ENCODE results near the gene CNOT3. TPM values are rescaled to one million over a fixed set of nuclear protein-coding genes. Genes with fewer than 3 reads are reported as not detected.
A peak's percentile ranks its signal among the peaks of the same experiment; 100 is the strongest.

The CNOT3 gene
- total and polyA plus RNA-seq, 5 experiments from 2014 or later: 6.6 to 71.4 (median 14.5) TPM

DNA sequence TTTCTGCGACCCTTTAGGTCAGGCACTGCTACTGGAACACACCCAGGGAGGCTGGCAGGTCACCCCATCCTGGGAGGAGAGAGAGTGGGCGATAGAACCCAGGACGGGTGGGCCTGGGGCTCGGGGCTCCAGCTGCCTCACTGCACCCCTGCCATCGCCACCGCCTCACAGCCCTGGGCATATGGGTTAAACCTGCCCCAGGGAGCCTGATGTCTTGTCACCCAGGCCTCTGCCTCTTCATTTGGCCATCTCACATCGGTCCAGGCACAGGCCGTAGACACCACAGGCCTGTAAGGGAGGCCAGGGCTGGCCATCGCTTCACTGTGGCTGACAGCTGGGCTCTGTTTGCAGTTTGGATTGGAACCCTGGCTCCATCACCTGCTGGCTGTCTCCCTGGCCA is 11.8 kb upstream of the CNOT3 start:
- H3K27ac Mint-ChIP-seq: peak overlapping the region in 1 of 10 donors; percentile 29
- ATAC-seq: no peak
- peaks cover 0 to 64% (median 5%) of the 10 kb centered on the region in 3 donors for H3K36me3 Mint-ChIP-seq
- POLR2A ChIA-PET: interaction anchor here (1.4 to 2.2 kb wide), 2 partner anchors 11 kb away, joined by 5 to 6 read pairs; partner anchors contain the start of gene CNOT3
- DNase-seq: no peak
- H3K27me3 Mint-ChIP-seq: no peaks in the 10 kb centered on the region
- H3K9me3 Mint-ChIP-seq: no peaks in the 10 kb centered on the region
- no peak overlapping the region for H3K4me3 Mint-ChIP-seq
- H3K4me1 Mint-ChIP-seq: peaks cover 0 to 2% (median under 1%) of the 10 kb centered on the region in 4 donors

- peaks cover 0 to 56% (median 7%) of the 10 kb centered on the region in 3 donors for H3K36me3 Mint-ChIP-seq
- POLR2A ChIA-PET: no interaction called here
Measured at GRCh38 chr19:54127688-54128440, 9.7 kb upstream of the CNOT3 start.

GRCh38 chr19:54128441-54128725 is 9.2 kb upstream of the CNOT3 start:
- H3K36me3 Mint-ChIP-seq: peaks cover 0 to 51% (median 5%) of the 10 kb centered on the region in 3 donors
- H3K9me3 Mint-ChIP-seq: no peaks in the 10 kb centered on the region
- H3K27me3 Mint-ChIP-seq: no peaks in the 10 kb centered on the region
- no peak overlapping the region for H3K4me3 Mint-ChIP-seq
- DNase-seq (no peak), ATAC-seq (no peak)
- H3K4me1 Mint-ChIP-seq: no peaks in the 10 kb centered on the region
- POLR2A ChIA-PET: no interaction called here
- peak overlapping the region in 1 of 10 donors; percentile 56 for H3K27ac Mint-ChIP-seq

More at GRCh38 chr19:54127688-54128440, 9.7 kb upstream of the CNOT3 start:
- Mint-ChIP-seq H3K27ac (peak overlapping the region in 1 of 10 donors; percentile 56), H3K9me3 (no peaks in the 10 kb centered on the region), H3K4me1 (peaks cover 0 to 1% (median 0%) of the 10 kb centered on the region in 4 donors), H3K27me3 (no peaks in the 10 kb centered on the region), H3K4me3 (no peak overlapping the region)
- ATAC-seq (no peak), DNase-seq (no peak)

GRCh38 chr19:54128796-54129616 is 8.6 kb upstream of the CNOT3 start:
- DNase-seq (no peak), ATAC-seq (no peak)
- no peaks in the 10 kb centered on the region for H3K9me3 Mint-ChIP-seq
- H3K4me1 Mint-ChIP-seq: peaks cover 0 to under 1% (median 0%) of the 10 kb centered on the region in 4 donors
- POLR2A ChIA-PET: no interaction called here
- no peaks in the 10 kb centered on the region for H3K27me3 Mint-ChIP-seq
- no peak overlapping the region for H3K4me3 Mint-ChIP-seq
- H3K27ac Mint-ChIP-seq: no peak overlapping the region
- peaks cover 0 to 47% (median 4%) of the 10 kb centered on the region in 3 donors for H3K36me3 Mint-ChIP-seq

DNA sequence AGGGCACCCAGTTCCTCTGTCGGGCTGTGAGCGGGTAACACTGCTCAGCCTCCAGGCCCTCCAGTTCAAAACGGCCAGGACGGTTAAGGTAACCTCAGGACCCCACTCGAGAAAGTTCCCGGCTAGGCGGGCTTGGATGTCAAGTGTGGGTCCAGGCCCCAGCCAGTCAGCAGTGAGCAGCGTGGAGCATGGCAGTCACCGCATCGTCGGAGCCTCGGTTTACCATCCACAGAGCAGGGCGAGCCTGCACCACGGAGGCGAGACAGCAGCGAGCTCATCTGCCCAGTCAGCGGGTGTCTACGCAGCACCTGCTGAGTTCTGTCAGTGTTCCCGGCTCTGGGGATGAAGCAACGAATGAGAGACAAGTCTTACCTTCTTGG is 8.0 kb upstream of the CNOT3 start:
- DNase-seq (no peak), ATAC-seq (no peak)
- Mint-ChIP-seq H3K27ac (no peak overlapping the region), H3K4me3 (no peak overlapping the region), H3K27me3 (no peaks in the 10 kb centered on the region), H3K9me3 (no peaks in the 10 kb centered on the region), H3K36me3 (peaks cover 0 to 42% (median 4%) of the 10 kb centered on the region in 3 donors), H3K4me1 (peaks cover 2 to 6% (median 4%) of the 10 kb centered on the region in 4 donors)
- POLR2A ChIA-PET: no interaction called here

GRCh38 chr19:54133312-54133956 is 4.1 kb upstream of the CNOT3 start:
- Mint-ChIP-seq H3K4me1 (peaks cover 8 to 23% (median 19%) of the 10 kb centered on the region in 4 donors), H3K4me3 (no peak overlapping the region), H3K27ac (peak overlapping the region in 2 of 10 donors; percentile 18 to 82), H3K9me3 (no peaks in the 10 kb centered on the region), H3K27me3 (no peaks in the 10 kb centered on the region), H3K36me3 (peaks cover 0 to 14% (median 3%) of the 10 kb centered on the region in 3 donors)
- ATAC-seq (no peak), DNase-seq (peak in 2 of 10 donors; percentile 51 to 69)
- POLR2A ChIA-PET: interaction anchor here (0.6 kb wide), 1 partner anchor 59 kb away, joined by 4 read pairs; no protein-coding TSS in a partner anchor

GRCh38 chr19:54133957-54134590 is 3.5 kb upstream of the CNOT3 start:
- H3K27me3 Mint-ChIP-seq: no peaks in the 10 kb centered on the region
- ATAC-seq (no peak), DNase-seq (no peak)
- POLR2A ChIA-PET: interaction anchor here (0.6 kb wide), 1 partner anchor 58 kb away, joined by 4 read pairs; no protein-coding TSS in a partner anchor
- H3K36me3 Mint-ChIP-seq: peaks cover 0 to 12% (median 2%) of the 10 kb centered on the region in 3 donors
- peaks cover 12 to 29% (median 25%) of the 10 kb centered on the region in 4 donors for H3K4me1 Mint-ChIP-seq
- peak overlapping the region in 2 of 10 donors; percentile 4 to 26 for H3K4me3 Mint-ChIP-seq
- no peaks in the 10 kb centered on the region for H3K9me3 Mint-ChIP-seq
- H3K27ac Mint-ChIP-seq: peak overlapping the region in 4 of 10 donors; percentile 33 to 82 (median 60)

DNA sequence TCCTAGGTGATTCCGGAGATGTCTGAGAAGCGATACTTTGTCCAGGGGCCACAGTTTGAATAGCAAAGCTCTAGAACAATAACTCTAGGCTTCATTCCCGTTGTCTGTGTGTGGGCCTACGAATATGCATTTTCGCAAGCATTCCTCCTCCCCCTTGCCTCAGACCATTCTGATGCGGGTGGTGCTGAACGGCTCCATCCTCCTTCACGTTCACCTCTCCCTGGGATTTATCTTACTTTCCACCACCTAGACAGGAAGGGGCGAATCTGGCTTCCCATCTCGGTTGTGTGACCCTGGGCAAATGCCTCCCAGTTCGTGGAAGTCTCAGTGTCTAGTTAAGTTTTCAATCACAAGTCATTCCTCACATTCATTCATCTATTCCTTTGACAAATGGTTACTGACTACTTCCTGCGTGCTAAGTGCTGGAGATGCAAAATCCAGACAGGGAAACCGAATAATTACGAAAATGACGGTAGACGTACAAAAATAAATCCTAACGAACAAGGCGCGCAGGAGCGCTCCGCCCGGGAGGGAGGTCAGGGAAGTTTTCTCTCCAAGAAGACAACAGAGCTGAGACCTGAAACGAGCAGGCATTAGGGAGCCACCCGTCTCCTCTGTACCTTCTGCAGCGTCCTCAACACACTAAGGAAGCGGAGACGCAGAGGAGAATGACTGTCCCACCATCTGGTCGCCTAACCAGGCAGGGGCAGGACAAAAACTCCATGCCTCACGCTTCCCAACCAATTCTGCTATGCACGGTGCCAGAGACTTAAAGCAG is 1.3 kb upstream of the CNOT3 start:
- Mint-ChIP-seq H3K36me3 (peaks cover 0 to 14% (median 2%) of the 10 kb centered on the region in 3 donors), H3K4me1 (peaks cover 23 to 49% (median 45%) of the 10 kb centered on the region in 4 donors), H3K27me3 (no peaks in the 10 kb centered on the region), H3K9me3 (no peaks in the 10 kb centered on the region), H3K4me3 (peak overlapping the region; percentile 78 to 94 (median 90)), H3K27ac (peak overlapping the region; percentile 14 to 95 (median 90))
- ATAC-seq: no peak
- DNase-seq: peak in 1 of 10 donors; percentile 15
- POLR2A ChIA-PET: interaction anchor here (0.7 to 4.5 kb wide), 19 partner anchors 10 to 1518 kb away, joined by 3 to 129 read pairs (median 5); partner anchors contain the start of genes LENG1, LENG8, LENG9 and MBOAT7

GRCh38 chr19:54136864-54137698 is 481 bp upstream of the CNOT3 start:
- H3K27ac Mint-ChIP-seq: peak overlapping the region; percentile 14 to 95 (median 90)
- H3K9me3 Mint-ChIP-seq: no peaks in the 10 kb centered on the region
- peaks cover 0 to 11% (median 0%) of the 10 kb centered on the region in 3 donors for H3K36me3 Mint-ChIP-seq
- peak overlapping the region; percentile 78 to 94 (median 90) for H3K4me3 Mint-ChIP-seq
- peak; percentile 80 for ATAC-seq
- no peaks in the 10 kb centered on the region for H3K27me3 Mint-ChIP-seq
- POLR2A ChIA-PET: interaction anchor here (0.6 to 4.5 kb wide), 27 partner anchors 11 to 1947 kb away, joined by 3 to 129 read pairs (median 4); partner anchors contain the start of genes LENG1, LENG8, LENG9 and MBOAT7
- DNase-seq: peak; percentile 95 to 100 (median 100)
- H3K4me1 Mint-ChIP-seq: peaks cover 26 to 52% (median 51%) of the 10 kb centered on the region in 4 donors

DNA sequence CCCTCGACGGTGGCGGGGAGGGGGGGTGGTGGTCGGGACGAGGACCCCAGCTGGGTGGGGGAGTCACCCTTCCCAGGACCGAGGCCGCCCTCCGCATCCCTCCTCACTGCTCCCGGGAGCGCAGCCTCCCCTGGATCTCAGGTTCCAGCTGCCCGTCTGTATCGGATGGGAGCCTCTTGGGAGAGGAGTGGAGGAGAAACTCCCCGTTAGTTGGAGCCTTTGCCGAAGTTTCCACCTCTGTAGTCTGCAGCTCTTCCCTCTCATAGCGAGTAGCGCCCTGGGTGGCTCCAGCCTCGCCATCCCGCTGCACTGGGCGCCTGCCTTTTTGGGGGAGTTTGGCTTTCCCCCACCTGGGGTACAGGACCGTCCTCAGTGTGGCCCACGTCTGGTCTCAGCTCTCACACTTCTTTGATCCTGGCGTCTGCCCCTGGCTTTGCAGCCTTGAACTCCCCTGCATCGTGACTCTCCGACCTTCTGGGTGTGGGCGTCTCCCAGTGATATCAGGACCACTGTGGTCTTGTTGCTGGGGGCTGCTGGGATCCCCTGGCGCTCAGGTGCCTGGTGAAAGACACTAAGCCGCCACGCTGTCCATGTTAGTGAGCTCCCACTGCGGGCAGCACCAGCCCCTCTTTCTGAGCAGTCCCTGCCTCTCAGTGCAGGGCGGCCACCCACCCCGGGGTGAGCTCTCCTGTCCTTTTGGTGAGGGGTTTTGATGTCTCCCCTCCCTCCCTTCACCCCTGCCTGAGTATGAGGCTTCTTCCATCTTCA is 1.1 kb downstream of the CNOT3 start:
- Mint-ChIP-seq H3K9me3 (no peaks in the 10 kb centered on the region), H3K36me3 (peaks cover 0 to 22% (median 5%) of the 10 kb centered on the region in 3 donors), H3K4me3 (peak overlapping the region; percentile 78 to 93 (median 88)), H3K27me3 (no peaks in the 10 kb centered on the region), H3K4me1 (peaks cover 30 to 65% (median 52%) of the 10 kb centered on the region in 4 donors), H3K27ac (peak overlapping the region; percentile 86 to 98 (median 90))
- POLR2A ChIA-PET: interaction anchor here (1.2 to 4.5 kb wide), 5 partner anchors 11 to 61 kb away, joined by 4 to 129 read pairs (median 18); partner anchors contain the start of genes LENG1, NDUFA3, PRPF31 and RPS9
- peak in 1 of 10 donors; percentile 31 for DNase-seq
- ATAC-seq: no peak
